Left lung (tissue), 10 donors: Measurements from ENCODE around the gene CKM. TPM values are rescaled to one million over a fixed set of nuclear protein-coding genes. Genes with fewer than 3 reads are reported as not detected.

Experiments used
- ATAC-seq: fragments of 200-7000 bp; cut with Tn5 transposase; one replicate; pipeline ENCODE4 v1.9.1; 2020; ENCODE audit warnings: moderate library complexity
- DNase-seq, 4 donors: peaks; one replicate each; pipeline ENCODE4 v3.0.0-alpha.2; 2013 to 2020
- H3K27ac ChIP-seq, 2 donors: fragments of 200-600 bp; sonication (generic) in 1 of 2; one replicate each; pipeline versions ENCODE4 v1.5.0 to v1.8.0; 2020 to 2021
- H3K27me3 ChIP-seq, 2 donors: fragments of 200-600 bp; sonication (generic) in 1 of 2; one replicate each; pipeline versions ENCODE4 v1.5.0 to v1.8.0; 2020 to 2021
- H3K36me3 ChIP-seq, 2 donors: fragments of 200-600 bp; sonication (generic) in 1 of 2; one replicate each; pipeline versions ENCODE4 v1.5.0 to v1.8.0; 2020 to 2021
- H3K4me1 ChIP-seq, 2 donors: fragments of 200-600 bp; one replicate each; pipeline ENCODE4 v1.8.0; 2021
- H3K4me3 ChIP-seq, 2 donors: fragments of 200-600 bp; sonication (generic) in 1 of 2; one replicate each; pipeline versions ENCODE4 v1.5.0 to v1.8.0; 2020 to 2021; ENCODE audit warnings: mild to moderate bottlenecking in 1 of 2
- H3K9me3 ChIP-seq, 2 donors: fragments of 200-600 bp; sonication (generic) in 1 of 2; one replicate each; pipeline versions ENCODE4 v1.5.0 to v1.8.0; 2020 to 2021
- intact Hi-C, 2 donors: fragments of 100-400 bp; cut with DNase I; formaldehyde crosslinking; loops; one replicate each; pipeline versions ENCODE4 v1.11.2 to v1.14.2; 2022
- polyA plus RNA-seq, 6 donors: library from polyadenylated mRNA; unstranded; fragments of 120-200 nt; gene quantifications; one replicate each; pipeline ENCODE4 v1.2.1, GENCODE V29; 2013; ENCODE audit not compliant: insufficient read length in 6 of 6
- total RNA-seq, 2 donors: library from RNA; stranded (reverse); fragmentation: NEBNext Ultra II Directional; extraction: Animal tissue kit (Norgen Biotek cat#: 25700); gene quantifications; one replicate each; pipeline ENCODE4 v1.2.1, GENCODE V29; 2021
- TF ChIP-seq, protein P1 (sequence below), 2 donors: fragments of 200-600 bp; sonication (generic) in 1 of 2; IDR thresholded peaks; one replicate each; pipeline versions ENCODE4 v1.5.0 to v1.8.0; 2021; ENCODE audit warnings: antibody characterized with exemption in 2 of 2
- donor health status: DM: no; HTN: yes; CAD: no.
- donor health status: DM: no; HTN: no; CAD: no.

Gene CKM
- total and polyA plus RNA-seq, 8 donors = 0.20 to 1.7 (median 0.38) TPM

DNA sequence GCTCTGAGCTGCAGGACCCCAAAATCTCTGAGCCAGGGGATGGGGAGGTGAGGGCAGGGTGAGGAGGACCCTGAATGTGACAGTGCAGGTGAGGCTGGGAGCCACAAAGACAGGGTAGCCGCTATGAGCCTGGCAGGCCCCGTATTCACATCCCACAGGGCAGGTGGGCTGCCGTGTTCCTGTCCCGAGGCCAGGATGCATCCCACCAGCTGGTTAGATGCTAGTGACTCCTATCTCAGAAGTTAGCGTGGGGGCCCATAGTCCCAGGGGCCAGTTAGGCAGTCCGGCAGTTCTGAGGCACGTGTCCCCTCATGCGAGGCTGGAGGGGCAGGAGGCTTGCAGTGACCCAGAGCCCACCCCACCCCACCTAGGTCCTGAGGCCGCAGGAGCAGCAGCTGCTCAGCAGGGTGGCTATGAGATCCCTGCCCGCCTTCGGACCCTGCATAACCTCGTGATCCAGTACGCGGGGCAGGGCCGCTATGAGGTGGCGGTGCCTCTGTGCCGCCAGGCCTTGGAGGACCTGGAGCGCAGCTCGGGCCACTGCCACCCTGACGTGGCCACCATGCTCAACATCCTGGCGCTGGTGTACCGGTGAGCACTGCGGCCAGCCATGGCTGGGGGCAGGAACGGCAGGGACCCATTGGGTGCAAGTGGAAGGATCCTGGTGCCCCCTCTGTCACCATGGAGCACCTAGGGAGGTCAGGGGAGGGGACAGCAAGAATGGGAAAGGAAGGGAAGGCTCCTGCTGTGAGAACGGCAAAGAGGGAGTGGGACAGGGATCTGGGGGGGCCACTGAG, 25.1 kb upstream of the CKM start:
- Histone ChIP-seq H3K36me3 (peaks cover 0 to 25% of the 10 kb centered on the region in 2 donors), H3K27me3 (peaks cover 0 to 46% of the 10 kb centered on the region in 2 donors), H3K4me1 (no peaks in the 10 kb centered on the region), H3K4me3 (no peak overlapping the region), H3K9me3 (no peaks in the 10 kb centered on the region), H3K27ac (no peak overlapping the region)
- ATAC-seq (no peak), DNase-seq (no peak)
- intact Hi-C loops = no loop called here
- TF ChIP-seq, protein P1, sequence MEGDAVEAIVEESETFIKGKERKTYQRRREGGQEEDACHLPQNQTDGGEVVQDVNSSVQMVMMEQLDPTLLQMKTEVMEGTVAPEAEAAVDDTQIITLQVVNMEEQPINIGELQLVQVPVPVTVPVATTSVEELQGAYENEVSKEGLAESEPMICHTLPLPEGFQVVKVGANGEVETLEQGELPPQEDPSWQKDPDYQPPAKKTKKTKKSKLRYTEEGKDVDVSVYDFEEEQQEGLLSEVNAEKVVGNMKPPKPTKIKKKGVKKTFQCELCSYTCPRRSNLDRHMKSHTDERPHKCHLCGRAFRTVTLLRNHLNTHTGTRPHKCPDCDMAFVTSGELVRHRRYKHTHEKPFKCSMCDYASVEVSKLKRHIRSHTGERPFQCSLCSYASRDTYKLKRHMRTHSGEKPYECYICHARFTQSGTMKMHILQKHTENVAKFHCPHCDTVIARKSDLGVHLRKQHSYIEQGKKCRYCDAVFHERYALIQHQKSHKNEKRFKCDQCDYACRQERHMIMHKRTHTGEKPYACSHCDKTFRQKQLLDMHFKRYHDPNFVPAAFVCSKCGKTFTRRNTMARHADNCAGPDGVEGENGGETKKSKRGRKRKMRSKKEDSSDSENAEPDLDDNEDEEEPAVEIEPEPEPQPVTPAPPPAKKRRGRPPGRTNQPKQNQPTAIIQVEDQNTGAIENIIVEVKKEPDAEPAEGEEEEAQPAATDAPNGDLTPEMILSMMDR (IDR thresholded peaks at IDR 0.05) = no peak

DNA sequence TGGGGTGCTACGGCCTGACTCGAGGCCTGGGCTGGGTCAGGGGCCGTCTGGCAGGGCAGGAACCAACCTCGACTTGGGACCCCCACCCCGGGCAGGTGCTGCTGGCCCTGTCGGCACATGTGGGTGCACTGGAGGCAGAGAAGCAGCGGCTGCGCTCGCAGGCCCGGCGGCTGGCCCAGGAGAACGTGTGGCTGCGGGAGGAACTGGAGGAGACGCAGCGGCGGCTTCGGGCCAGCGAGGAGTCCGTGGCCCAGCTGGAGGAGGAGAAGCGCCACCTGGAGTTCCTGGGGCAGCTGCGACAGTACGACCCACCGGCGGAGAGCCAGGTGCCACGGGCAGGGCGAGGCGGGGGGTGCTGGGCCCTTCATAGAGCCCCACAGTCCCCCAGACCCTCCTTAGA, 23.8 kb upstream of the CKM start:
- Histone ChIP-seq H3K27ac (no peak overlapping the region), H3K4me1 (no peaks in the 10 kb centered on the region), H3K4me3 (no peak overlapping the region), H3K27me3 (peaks cover 0 to 60% of the 10 kb centered on the region in 2 donors), H3K36me3 (peaks cover 0 to 12% of the 10 kb centered on the region in 2 donors), H3K9me3 (no peaks in the 10 kb centered on the region)
- ATAC-seq = no peak
- TF ChIP-seq, protein P1 (IDR thresholded peaks at IDR 0.05) = no peak
- DNase-seq = no peak
- intact Hi-C loops = no loop called here

DNA sequence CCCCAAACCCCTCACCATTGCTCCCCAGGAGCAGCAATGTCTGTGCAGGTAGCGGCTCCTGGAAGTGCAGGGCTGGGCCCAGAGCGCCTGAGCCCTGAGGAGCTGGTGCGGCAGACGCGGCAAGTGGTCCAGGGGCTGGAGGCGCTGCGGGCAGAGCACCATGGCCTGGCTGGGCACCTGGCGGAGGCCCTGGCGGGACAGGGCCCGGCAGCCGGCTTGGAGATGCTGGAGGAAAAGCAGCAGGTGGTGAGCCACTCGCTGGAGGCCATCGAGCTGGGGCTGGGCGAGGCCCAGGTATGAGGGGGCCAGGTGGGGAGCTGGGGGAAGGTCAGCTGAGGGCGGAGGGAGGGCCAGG, 22.8 kb upstream of the CKM start:
- no peak overlapping the region for H3K4me3 ChIP-seq
- peaks cover 0 to 3% of the 10 kb centered on the region in 2 donors for H3K4me1 ChIP-seq
- intact Hi-C loops = no loop called here
- peaks cover 0 to 2% of the 10 kb centered on the region in 2 donors for H3K36me3 ChIP-seq
- no peak overlapping the region for H3K27ac ChIP-seq
- DNase-seq = no peak
- H3K9me3 ChIP-seq = no peaks in the 10 kb centered on the region
- no peak for ATAC-seq
- peaks cover 5 to 69% of the 10 kb centered on the region in 2 donors for H3K27me3 ChIP-seq
- TF ChIP-seq, protein P1 (IDR thresholded peaks at IDR 0.05) = no peak

DNA sequence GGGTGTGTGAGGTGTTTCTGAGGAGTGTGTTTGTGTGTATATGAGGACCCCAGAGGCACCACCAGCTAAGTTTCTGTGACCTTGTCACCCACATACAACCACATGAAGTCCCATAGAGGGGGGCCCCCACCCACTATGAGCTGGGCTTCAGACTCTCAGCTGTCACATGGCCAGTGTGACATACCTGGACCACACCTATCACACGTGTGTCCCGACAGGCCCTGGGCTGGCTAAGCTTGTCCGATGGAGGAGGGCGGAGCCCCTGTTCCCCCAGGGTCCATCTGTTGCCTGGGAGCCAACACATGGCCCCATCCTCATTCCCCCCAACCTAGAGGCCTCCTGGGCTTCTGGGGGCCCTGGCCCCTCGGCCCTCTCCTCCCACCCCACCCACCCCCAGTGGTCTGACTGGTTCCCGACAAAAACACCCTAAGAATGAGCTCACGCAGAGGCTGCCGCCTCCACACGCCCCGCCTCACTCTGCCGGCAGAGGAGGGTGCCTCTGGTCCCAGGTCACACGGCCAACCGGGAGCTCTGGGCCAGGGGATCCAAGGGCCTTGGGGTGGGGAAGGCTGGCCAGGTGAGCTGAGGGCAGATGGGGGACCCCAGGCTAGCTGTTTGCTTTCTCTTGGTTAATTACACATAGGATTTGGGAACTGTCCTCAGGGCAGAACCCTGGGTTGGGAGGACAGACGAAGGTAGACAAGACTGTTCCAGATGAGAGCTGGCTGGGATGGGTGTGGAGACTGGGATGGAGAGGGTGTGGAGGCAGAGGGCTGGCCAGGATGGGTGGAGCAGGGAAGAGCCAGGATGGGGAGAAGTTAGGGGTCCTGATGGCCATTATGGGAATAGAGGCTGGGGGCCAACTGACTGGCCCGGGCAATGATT, 22.2 kb upstream of the CKM start:
- TF ChIP-seq, protein P1 (IDR thresholded peaks at IDR 0.05) = no peak
- Histone ChIP-seq H3K4me1 (peaks cover 0 to 7% of the 10 kb centered on the region in 2 donors), H3K9me3 (no peaks in the 10 kb centered on the region), H3K27ac (no peak overlapping the region), H3K4me3 (no peak overlapping the region), H3K27me3 (peaks cover 6 to 75% of the 10 kb centered on the region in 2 donors), H3K36me3 (no peaks in the 10 kb centered on the region)
- no peak for ATAC-seq
- intact Hi-C loops = no loop called here
- DNase-seq = peak in 1 of 4 donors; percentile 33

DNA sequence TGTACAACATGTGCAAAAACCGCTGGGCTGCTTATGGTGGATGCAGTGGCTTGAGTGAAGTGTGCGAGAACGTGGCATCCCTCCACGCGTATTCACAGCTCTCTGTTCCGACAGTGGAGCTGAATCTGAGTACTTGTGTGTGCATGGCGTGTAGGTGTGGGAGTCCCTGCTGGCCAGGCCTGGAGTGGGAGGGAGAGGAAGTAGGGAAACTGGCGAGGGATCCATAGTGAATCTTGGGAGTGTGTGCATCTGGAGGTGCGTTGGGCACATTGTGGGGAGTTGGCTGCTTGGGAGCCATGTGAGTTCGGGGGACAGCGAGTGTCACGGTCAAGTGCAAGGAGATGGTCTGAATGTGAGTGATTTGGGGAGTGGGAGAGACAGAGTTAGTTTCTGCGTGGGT, 20.2 kb upstream of the CKM start:
- TF ChIP-seq, protein P1 (IDR thresholded peaks at IDR 0.05) = no peak
- ATAC-seq = no peak
- no peak for DNase-seq
- Histone ChIP-seq H3K27me3 (peaks cover 6 to 81% of the 10 kb centered on the region in 2 donors), H3K36me3 (no peaks in the 10 kb centered on the region), H3K9me3 (no peaks in the 10 kb centered on the region), H3K4me3 (no peak overlapping the region), H3K4me1 (peaks cover 5 to 7% of the 10 kb centered on the region in 2 donors), H3K27ac (no peak overlapping the region)
- intact Hi-C loops = no loop called here
